ENCODE results near the gene FANCD2.
A peak's percentile ranks its signal among the peaks of the same experiment; 100 is the strongest.
"Not testable (repeated sequence)": the region's sequence is repeated elsewhere in the genome, so short reads cannot be mapped to it uniquely, and the experiment has no call there.

FANCD2 gene

DNA sequence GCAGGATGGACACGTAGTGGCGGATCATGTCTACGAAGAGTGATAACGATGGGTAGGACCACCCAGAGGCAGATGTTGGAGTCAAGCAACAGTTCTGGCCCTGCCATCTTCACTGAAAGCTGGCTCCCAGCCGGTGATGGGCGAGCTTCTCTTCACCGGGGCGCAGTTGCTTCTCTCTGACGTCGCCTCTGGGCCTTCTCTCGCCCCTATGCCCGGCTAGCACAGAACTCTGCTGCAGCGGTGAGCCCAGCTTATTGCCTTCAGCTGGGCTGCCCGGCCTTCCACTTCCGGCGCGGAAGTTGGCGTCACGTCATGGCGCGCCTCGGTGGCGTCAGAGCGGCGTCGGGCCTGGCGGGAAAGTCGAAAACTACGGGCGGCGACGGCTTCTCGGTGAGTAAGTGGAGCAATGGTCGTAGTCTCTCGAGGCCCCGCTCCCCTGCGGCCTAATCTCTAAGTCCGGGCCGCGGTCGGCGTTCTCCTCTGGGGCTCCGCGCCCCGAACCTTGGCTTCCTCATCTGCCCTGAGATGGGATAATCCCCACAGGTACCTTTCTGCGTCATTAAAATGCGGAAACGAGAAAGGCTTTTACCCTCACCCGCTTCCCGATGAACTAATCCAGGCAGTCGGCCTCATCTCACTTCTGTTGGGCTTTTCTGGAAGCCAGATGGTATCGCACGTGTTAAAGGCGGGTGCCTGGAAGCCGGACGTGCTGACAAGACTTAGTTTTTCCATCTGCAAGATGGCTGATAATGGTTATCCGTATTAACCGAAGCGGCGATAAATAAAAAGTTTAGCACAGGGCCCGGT is at the start of gene FANCD2:
Gene FANCD2, plus strand, starts transcription at position 354 of the 807 bp plus-strand sequence. CDS start 2,221 bp downstream, outside the sequence.
- peak; percentile 29 to 49 for DNase-seq

DNA sequence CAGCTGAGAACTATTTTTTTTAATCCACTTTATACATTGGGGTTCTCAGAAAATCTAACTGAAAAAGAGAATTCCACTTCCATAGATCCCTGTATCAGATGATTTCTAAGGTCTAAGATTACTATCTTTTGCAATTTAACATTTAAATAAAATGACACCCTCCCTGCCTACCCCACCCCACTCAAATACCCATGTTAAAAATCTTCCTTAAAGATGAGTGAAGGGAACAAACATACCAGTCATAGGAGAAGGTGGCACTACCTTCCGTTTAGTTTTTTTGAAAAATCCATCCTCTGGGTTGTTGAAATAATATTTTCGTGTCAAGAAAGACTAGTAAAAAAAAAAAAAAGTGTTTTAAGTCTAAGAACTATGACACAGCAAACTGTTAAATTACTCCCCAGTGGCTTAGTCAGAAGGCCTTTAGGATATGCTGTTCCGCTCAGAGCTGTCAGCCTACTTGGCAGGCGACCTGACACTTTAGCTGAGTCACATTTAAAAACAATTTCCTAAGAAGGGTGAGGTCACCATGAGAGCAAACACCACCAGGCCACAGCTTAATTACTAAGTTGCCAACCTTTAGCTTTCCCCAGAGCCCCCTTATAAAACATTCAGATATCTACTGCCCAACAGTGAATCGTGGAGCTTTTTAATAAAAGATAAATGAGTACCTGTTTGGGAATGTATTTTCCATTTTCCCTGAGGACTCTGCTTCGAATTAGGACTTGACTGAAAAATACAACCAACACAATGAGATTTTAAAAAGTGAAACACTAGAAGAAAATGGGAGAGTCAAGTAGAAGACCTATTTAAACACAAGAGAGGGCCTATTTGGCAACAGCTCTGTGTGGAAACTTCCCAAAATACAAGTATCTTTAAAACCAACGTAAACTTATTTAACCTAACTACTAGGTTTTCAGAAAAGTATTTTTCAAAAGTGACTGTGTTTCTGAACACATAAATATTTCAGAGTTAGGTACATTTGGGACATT is 49.2 kb upstream of the FANCD2 start:
- no peak for DNase-seq

DNA sequence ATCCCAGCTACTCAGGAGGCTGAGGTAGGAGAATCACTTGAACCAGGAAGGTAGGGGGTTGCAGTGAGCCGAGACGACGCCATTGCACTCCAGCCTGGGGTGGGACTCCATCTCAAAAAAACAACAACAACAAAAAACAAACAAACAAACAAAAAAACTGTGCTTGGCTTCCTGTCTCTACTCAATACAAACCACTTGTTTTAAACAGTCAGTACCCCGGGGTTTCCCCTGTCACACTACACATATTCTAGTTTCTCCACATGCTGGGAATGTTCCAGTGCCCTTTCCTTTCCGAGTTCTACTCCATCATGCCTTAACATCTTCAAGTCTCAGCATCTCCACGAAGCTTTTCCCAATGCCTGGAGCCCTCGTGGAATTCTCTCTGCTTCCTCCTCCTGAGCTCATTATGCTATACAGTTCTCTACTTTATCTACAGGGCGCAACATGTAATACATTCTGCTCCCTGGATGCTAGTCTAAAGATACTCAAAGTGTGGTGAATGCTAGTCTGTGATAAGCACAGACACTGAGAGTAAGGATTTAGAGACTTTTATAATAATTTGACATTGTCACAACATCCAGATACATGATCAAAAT is 47.4 kb upstream of the FANCD2 start:
- DNase-seq: no peak

DNA sequence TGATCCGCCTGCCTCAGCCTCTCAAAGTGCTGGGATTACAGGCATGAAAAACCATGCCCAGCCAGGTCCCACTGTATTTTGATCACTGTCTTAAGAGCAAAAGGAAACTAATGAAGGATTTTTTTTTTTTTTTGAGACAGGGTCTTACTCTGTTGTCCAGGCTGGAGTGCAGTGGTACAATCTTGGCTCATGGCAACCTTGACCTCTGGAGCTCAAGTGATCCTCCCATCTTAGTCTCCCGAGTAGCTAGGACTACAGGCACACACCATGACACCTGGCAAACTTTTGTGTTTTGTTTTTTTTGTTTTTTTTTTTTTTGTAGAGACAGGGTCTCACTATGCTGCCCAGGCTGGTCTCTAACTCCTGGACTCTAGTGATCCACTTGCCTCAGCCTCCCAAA is 46.0 kb upstream of the FANCD2 start:
- no peak for DNase-seq

DNA sequence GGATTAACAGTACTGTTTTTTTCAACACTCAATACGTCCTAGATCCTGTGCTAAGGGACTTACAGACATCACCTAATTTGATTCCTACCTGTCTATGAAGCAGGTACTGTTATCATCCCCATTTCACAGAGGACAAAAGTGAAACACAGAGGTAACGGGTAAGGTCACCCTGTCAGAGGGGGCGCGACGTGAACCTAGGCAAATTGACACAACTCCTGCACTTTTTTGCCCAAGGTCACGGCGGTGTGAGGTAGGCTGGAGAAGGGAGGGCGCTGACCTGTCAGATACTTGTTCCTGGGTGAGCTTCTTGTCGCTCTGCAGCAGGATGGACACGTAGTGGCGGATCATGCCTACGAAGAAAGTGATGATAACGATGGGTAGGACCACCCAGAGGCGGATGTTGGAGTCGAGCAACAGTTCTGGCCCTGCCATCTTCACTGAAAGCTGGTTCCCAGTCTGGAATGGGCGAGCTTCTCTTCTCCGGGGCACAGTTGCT is 40.0 kb upstream of the FANCD2 start:
- no peak for DNase-seq

DNA sequence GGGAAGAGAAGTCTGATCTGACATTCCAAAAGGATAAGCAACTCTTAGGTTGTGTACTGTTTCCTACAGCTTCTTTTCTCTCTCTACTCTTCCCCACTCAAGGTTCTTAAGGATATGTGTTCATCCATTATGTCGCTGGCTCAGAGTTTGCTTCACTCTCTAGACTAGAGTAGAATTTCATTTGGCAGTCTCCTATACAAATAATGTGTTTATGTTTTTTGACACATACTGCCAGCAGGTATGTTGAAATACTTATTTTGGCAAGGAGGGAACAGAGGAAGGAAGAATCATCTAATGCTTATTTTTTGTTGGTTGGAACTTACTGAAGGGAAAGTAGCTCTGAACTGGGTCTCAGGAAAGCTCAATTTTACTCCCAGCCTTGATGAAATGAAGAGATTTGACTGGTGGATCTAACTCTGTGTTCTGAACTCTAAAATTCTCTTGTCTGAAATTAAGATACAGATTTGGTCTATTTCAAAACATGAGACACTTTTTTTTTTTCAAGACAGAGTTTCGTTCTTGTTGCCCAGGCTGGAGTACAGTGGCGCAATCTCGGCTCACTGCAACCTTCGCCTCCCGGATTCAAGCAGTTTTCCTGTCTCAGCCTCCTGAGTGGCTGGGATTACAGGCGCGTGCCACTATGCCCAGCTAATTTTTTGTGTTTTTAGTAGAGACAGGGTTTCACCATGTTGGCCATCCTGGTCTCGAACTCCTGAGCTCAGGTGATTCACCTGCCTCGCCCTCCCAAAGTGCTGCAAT is 32.0 kb upstream of the FANCD2 start:
- DNase-seq: no peak

DNA sequence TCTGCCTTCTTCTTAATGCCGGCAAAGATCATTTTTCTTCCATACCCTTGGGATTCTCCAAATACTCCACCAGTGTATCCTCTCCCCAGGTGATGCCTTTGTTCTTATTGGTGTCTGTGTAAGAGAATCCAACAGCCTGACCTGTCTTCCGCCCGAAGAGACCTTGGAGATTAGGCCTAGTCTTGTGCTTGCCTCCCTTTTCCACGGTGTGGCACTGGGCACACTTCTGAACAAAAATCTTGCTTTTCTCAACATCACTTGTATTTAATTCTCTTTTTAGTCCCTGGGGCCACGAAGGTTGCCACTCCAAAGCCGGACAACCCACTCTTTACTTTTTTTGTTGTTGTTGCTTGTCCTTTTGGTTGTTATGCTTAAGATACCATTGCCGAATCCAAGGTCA is 25.6 kb upstream of the FANCD2 start:
- DNase-seq: no peak

DNA sequence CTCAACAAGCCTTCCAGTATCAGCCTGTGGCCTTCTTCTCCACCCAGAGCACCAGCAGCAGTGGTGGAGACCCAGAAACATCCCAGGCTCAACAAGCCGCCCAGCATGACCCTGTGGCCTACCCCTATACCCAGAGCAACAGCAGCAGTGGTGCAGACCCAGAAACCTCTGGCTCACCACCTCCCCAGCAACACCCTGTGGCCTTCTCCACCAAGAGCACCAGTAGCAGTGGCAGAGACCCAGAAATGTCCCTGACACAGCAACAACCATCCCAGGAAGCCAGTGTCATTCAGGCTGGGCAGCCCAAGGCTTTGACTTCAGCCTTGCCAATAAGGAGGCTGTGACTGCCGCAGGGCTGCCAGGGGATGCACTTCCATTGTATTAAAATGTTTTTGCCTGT is 23.3 kb upstream of the FANCD2 start:
- DNase-seq: no peak

DNA sequence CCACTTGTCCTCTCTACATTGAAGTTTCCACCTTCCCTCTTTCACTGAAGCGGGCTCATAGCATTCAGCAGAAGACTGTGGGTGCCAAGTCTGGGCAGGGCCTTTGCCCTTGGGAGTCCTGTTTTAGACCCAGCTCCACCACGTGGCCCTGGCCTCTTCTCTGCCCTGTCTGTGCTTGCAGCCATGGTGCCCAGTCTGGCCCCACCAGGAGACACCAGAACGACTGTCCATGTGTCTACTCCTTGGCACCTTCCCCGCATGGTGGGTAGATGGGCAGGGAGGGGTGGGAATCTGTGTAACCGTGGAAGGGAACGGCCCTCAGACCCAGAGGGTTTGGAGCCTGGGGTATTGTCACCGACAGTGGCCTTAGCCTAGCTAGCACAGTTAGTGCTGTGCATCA is 21.7 kb upstream of the FANCD2 start:
- no peak for DNase-seq

DNA sequence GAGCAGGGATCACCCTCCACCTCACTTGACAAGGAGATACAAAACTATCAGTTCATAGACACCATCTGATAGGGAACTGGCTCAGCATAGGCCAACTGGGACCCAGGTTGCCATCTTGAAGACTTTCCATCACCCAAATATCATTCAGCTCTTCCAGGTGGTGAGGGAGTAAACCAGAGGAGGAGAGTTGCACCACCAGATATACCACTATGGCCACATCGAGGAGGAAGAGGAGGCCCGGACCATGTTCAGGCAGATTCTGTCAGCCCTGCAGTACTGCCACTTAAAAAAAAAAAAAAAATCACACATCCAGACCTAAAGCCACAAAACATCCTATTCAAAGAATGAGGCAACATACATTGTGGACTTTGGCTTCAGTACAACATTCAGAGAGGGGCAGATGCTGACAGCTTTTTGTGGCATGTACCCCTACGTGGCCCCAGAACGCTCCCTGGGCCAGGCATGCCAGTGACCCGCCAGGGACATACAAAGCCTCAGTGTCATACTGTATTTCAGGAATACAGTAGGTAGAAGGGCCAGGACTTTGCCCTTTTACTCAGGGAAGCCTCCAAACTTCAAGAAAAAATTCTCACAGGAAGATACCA is 21.2 kb upstream of the FANCD2 start:
- DNase-seq: no peak

DNA sequence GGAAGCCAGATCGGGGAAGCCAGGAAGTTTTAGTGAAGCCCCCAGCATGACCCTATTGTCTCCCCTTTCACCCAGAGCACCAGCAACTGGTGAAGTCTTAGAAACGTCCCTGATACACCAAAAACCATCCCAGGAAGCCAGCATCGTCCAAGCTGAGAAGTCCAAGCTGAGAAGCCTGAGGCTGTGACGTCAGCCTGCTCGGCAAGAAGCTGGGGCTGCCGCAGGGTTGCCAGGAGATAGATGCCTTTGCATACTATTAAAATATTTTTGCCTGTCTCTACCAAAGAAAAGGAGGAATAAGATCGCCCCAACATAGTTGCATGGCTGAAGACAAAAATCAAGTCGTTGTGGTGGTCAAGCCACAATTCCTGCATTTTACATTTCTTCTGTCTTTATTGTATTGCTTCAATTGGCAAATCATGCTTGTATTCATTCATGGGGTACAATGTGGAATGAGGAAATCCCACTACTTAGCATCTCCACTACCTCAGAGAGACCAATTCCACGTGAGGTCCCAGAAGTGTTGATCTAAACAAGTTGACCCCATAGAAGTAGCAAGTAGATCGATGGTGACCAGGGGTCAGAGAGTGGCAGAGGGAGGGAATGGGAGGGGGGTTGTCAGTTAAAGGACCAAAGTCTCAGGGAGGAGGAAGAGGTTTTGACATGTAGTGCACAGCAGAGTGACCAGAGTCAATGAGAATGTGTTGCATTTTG is 20.0 kb upstream of the FANCD2 start:
- DNase-seq: no peak

DNA sequence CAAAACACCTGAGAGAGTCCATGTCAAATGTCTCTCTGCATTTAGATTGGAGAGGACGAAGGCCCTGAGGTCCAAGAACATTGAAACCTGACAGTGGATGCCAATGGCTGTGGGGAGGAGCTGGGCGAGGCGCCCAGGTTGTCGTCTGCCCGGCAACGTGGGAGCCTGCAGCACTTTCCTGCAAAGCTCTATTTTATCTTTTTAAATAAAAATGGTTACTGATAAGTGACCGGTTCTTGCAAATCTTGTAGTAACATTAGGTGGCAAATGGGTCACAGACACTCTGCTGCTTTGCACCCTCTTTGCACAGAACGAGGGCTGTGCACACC is 19.5 kb upstream of the FANCD2 start:
- no peak for DNase-seq

DNA sequence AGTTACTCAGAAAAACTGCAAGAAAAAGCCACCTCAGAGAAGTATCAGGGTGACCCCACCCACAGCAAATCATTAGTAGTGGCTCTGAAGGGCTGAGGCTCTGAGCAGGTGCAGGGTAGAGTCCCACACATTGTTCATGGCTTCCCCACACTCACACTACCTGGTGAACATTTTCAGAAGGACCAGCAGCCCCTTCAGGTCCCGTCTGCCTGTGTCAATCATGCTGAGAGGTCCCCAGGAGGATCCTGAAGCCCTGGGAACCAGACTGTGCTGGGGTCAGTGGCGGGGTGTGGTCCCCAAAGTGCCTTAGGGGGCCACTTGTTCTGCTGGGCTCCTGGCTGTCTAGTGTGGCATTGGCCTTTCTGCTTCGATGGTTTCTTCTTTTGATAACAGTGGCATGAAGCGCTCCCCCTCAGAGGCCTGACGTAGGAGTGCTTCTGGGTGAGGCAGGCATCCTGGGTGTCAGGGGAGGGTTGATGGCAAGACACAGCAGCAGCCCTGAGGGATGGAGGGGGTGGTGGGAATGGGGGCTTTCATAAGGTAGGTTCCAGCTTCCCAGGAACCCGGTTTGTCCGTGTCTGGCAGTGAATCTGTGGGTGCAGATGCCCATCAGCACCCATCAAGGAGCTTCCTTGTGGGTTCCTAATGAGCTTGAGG is 19.0 kb upstream of the FANCD2 start:
- no peak for DNase-seq

DNA sequence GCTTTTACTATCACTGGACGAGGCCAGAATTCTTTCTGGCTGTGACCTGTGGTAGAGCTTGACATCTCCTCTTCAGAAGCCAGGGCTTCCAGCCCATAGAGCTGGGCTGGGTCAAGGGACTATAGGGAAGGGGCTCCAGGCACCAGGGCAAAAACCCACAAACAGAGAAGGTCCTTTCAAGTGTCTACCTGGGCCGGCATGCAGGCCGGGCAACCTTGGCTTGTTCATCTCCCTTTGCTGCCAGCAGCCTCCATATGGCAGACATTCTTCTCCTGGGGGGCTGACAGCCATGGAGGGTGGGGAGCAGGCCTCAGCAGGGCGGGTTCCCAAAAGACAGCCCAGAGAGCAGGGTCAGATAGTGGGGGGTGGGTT is 18.0 kb upstream of the FANCD2 start:
- DNase-seq: not testable (repeated sequence)

DNA sequence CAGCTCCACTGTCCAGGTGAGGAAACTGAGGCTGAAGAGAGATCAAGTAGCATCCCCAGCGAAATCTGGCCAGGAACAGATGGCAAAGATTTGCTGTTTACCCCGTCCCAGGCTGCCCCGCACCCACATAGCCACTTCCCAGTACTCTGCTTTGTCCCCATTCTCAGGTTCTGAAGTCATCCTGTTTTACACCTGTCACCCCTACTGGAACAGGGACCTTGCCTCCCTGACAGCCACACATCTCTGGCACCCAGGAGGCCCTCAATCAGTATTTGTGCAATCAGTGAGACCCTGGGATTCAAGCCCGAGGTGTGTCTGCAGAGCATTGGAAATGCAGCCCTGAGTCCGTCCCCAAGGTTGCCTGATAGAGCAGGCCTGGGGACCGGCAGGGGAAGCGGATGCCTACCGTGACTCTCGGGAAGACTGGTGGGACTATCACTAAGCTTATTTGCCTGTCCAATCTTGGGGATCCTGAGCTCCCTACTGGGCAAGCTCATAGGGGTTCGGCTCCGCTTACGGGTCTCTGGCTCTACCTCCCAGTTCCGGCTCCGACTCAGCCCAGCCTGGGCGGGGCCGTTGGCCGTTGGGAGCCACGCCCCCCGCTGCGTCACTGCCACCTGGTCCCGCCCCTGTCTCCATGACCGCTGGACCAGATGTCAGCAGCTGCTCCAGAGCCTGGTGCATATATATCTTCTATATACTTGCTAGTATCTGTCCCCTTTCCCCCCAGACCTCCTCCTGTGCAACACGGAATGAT is 17.5 kb upstream of the FANCD2 start:
- peak; percentile 9 to 28 for DNase-seq

DNA sequence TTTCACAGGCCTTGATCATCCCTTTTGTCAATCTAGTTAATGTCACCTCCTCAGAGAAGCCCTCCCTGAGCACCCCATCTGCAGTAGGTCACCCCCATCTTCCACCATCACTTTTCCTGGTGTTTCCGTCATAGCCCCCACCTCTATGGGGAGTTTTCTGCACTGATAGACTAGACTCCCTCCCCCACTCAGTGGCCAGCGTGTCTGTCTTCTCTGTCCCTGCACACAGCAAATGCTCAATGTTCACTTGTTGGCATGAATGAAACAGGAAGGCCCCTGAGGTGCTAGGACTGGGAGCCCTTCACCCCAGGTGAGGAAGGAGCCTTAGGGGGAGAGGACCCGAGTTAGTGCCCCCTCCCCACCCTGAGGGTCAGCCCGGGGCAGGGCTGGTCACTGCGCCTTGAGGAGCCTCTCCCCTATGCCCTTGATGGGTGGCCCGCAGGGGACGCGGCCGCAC is 15.8 kb upstream of the FANCD2 start:
- DNase-seq: no peak

DNA sequence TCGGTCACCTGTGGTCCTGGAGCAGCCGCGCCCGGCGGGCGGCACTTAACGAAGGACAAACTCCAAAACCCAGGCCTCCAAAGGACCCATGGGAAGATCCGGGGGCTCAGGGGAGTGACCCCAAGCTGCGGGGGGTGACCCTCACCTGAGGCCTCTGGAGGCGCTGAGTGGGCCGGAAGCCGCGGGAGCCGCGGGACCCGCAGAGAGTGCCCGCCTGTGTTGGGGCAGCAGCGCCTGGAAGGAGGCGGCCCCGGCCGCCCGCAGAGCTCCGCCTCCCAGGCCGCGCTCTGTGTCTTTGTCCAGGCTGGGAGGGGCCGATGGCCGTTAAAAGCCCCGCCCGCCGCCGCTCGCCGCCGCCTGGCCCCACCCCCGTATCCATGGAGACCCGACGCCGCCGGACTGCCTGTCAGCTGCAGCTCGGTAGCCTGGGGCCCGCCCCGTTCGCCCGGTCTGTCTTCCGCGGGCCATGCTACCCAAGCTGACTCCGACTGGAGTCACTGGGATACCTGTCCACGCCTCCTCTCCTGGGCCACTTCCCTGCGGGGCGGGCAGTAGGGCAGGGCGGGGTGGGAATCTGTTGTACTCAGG is 15.3 kb upstream of the FANCD2 start:
- DNase-seq: peak; percentile 56 to 74

DNA sequence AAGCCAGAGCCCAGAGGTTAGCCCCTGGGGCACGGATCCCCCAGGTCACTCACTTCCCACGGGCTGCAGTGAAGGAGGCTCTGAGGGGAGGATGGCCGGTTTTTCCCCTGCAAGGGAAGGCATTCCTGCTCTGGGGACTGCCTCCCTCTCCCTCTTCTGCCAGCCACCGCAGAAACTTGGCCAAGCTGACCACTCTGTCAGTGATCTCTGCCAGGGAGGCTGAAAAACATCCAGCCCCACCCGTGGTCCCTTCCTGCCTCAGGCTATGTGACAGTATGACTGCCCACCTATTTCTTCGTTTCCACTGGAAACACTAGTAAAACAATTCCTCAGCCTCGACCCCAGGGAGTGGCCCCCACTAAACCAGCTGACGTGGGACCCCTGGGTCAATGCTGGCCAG is 14.6 kb upstream of the FANCD2 start:
- DNase-seq: no peak

DNA sequence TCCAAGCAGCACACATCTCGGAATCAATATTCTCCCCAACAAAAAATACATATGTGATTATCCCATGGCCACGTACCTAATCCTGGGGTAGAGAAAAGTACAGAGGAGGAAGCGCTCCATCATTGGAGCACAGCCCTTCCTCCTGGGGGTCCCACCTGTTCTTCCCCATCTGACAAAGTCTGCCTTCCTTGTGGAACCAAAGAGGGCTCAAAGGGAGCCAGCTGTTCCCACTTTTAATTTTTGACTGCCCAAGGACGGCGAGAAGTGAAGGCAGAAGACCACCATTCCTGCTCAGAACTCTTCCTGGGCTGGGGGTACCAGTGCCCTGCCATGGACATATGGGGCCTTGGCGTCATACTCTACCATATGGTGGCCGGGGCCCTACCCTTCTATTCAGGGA is 14.1 kb upstream of the FANCD2 start:
- DNase-seq: no peak

DNA sequence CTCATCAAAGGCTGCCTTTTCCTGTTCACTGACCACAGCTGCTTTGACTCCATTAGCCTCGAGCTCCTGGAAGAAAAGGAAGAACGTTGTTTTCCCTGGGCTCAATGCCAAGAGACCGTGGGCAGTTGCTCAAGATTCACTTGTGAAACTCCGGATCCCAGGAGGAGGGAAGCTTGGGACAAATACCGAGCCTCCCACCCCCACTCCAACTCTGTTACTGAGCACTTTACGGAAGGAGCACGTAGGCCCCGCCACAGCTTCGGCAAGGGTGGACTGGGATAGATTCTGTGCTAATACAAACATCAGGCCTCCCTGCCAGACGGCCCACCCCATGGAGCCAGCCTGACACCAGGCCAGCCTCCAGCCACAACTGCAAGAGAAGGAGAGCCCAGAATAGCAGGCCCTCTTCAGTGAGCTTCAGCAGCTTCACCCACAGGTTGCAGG is 10.8 kb upstream of the FANCD2 start:
- DNase-seq: no peak
